Measurements from ENCODE around the gene ASB11.
"Not testable (repeated sequence)": the region's sequence is repeated elsewhere in the genome, so short reads cannot be mapped to it uniquely, and the experiment has no call there.

Gene ASB11

DNA sequence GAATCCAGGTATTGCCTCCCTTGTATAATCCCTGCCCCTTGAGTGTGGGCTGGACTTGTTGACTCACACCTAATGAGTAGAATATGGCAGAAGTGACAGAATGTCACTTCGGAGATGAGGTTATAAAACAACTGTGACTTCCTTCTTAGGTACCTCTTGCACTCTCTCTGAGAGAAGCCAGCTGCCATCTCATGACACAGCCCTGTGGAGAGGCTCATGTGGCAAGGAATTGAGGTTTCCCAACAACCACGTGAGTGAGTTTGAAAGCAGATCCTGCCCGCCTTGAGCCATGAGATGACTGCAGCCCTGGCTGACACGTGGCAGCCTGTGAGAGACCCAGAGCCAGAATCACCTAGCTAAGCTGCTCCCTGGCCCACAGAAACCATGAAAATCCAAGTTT lies 13.5 kb downstream of the ASB11 start:
- no peak for DNase-seq

DNA sequence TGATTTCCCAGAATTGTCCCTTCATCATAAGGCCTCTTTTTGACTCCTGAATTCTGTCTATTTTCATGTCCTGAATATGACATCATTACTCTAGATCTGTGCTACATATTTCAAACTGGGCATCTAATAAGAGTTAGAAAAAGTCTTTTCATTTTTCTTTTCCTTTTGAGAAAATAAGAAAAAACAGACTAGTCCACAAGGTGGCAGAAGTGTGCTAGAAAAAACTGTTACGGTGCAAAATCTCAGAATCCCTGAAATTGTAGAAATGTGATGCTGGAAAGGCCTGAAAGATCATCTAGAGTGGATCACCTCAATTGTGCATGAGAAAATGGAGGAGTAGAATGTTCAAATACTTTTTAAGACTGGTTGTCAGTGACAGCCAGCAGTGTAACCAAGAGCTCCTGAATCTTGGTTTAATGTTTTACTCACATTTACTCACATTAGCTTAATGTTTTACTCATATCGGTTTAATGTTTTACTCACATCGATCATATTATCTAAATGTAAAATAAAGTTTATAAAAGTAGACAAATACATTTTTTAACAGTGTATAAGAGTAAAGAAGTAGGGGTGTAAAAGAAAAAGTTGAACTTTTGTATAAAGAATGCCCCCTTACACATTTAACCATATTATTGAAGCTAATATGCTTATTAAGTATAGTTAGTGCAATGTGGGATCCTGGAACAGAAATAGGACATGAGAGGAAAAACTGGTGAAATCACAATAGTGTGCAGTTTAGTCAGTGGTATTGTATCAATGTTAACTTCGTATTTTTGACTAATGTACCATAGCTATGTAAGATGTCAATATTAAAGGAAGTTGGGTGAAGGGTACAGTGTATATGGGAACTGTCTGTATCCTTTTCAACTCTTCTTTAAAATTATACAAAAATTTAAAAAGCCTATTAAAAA lies 15.2 kb downstream of the ASB11 start:
- DNase-seq, result no peak

DNA sequence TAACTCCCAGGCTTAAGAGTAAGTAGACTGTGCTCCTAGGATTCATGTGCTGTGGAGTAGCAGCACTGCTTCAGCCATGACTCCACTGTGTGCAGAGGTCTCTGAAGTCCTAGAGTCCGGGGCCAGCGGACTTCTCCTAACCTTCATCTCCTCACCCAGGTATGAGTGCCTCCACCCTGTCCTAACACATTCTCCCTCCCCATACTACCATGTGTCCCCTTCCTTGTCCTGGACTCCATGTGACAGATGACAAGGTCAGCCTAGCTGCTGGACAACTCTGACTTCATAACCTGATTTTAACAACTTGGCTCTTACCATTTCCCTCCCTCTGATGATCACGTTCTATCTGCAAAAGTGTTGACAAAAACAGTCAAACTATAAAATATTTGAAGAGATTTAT lies 16.7 kb downstream of the ASB11 start:
- DNase-seq, result no peak

DNA sequence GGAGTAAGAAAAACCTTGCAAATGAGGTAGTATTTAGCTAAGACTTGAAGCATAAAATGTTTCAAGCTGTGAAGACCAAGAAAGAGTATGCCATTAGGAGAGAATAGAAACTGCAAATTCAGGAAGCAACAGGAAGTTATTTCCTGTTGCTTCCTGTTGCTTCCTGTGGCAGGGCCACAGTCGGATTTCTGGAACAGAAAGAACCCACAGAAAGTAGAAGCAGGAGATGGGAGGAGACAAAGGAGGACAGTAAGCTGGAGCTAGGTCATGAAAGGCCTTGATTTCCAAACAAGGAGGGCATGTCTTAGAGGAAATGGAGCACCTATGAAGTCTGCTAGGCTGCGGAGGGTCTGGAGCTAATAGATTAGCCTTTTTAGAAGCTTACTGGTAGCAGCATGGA lies 17.2 kb downstream of the ASB11 start:
- DNase-seq, result no peak

DNA sequence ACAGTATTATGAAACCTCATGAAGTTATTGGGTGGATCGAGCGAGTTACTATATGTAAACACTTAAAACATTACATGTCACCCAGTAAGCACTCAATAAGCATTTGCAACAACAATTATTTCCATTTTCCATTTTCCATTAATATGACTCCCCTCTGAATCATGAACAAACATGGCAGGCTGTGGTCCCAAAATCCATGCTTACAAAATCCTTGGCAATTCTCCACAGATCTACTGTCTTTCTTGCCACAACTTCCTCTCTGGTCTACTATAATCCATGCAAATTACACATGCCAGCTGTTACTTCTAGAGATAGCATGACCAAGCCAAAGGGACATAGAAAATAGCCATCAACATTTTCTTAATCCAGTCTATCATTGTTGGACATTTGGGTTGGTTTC lies 22.0 kb downstream of the ASB11 start:
- no peak for DNase-seq

DNA sequence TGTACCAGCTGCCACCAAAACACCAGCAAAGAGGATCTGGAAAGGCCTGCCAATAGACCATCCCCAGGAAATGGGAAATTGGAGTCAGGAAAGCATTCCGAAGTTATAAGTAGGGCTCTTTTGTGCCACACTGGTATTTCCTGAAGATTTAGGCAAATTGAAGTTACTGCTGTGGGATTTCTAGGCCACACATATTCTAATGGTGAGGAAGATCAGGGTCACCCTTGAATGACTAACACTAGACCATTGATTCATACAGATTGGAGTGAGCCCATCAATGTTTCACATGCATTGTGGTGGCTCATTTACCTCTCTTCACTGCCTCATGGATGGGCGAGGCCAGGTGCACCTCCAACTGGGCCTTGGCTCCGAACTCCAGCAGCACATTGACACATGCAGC lies 22.6 kb downstream of the ASB11 start:
- DNase-seq, result no peak

DNA sequence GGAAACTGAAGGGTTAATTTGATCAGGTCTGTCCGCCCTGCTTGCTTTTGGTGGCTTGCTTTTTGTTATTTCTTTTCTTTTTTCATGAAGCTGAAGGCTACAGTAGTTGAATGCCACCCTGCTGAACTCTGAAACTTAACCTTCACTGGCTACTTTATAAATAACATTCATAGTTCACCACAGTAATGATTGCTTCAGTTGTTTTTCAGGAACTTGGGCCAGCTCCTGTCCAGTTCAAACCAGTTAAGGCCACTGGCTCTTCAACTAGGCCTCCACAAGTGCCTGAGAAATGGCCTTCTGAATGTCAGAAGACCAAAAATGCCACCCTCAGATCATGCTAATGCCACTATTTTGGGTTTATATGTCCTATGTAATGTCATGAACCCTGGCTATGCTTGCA lies 37.8 kb downstream of the ASB11 start:
- no peak for DNase-seq

DNA sequence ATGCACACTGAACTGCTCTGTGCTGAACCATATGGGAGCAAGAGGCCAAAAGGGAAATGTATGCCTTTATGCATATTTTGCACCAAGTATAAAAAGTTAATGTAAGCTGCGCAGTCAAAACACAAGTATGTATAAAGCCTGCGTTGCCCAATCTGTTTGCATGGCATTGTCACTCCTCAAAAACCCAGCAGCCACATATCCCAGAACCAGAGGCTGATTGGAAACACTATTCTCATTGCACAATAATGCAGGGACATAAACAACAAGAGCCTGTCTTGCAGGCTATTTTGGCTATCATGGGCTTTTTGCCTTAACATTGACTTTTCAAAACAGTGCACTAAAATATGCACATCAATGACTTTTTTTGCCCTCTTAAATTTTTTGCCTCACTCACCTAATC lies 40.5 kb downstream of the ASB11 start:
- no peak for DNase-seq

DNA sequence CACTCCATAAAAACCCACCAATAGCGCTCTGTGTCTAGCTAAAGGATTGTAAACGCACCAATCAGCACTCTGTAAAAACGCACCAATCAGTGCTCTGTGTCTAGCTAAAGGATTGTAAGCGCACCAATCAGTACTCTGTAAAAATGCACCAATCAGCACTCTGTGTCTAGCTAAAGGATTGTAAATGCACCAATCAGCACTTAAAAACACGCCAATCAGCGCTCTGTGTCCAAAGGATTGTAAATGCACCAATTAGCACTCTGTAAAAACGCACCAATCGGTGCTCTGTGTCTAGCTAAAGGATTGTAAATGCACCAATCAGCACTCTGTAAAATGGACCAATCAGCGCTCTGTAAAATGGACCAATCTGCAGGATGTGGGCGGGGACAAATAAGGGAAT lies 42.2 kb downstream of the ASB11 start:
- not testable (repeated sequence) for DNase-seq

DNA sequence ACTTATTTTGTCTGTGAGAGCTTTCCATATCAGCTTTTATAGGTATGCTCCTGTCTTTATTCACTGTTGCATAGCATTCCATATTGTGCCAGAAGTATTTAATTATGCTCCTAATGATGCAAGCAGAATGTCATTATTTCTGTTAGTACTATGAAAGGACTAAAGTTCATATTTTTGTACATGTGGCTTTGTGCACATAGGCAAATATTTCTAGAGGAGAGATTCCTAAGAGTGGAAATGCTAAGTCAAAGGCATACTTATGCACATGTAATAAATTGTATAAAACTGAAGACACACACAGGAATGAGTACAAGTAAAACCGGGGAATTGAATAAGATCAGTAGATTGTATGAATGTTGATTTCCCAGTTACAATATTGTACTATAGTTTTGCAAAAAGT lies 43.7 kb downstream of the ASB11 start:
- DNase-seq, result no peak

DNA sequence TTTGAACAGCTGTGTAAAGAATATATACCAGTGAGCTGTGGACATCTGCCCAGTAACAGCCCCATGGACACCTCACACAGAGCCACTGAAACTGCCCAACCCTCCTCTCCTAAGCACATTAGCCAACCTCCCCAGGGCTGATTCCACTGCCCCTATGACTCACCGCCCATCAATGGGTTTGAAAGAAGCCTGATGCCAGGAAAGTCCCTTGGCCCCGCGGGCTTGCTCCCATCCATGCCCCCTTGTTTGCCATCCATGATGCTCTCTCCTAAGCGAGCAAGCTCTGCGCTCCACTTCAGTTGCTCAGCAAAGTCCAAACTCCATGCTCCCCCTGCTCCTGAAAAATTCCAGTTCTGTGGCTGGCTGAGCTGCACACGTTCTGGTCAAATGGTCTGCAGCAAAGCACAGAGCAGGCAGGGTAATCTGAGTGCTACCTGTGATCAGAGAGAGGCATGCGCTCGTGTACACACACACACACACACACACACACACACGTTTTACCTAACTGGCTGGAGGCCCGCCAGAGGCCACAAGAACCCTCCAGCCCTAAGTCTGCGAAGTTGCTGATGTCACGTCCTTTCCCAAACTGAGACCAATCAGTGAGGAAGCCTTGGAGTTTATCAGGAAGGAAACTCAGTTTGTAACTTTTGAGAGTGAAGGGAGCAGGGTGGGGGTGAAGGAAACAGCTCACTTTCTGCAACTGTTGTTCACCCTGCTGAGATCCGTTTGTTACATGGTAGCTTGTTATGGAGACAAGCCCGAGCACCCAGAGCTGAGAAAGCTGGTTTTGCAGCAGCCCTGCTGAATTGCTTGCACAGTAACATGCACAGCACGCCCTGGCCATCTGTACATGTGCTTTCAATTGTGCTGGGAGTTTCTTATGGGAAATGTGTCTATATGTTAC lies 45.6 kb downstream of the ASB11 start, which contains the start of gene ASB9:
ASB9 (minus strand) TSS at position 466 of the 904 bp plus-strand sequence; CDS start at position 257, 209 bp downstream.
- DNase-seq, result peak; percentile 33

DNA sequence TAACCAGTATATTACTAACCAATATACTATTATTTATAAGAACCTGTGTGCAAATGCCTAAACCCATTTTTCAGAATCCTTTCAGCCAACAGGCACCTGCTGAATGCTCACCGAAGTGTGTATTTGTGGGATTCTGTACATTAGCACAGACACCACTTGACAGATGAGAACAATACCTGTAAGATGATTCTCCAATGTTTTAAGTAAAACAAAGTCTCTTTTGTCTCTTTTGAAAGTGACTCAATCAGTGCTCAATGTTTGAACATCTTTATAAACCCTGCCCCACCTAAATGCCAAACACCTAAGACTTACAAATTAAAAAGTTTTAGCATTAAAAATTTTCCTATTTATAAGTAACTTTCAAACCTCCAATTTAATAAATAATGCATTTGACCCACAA lies 46.3 kb downstream of the ASB11 start:
- DNase-seq, result no peak

DNA sequence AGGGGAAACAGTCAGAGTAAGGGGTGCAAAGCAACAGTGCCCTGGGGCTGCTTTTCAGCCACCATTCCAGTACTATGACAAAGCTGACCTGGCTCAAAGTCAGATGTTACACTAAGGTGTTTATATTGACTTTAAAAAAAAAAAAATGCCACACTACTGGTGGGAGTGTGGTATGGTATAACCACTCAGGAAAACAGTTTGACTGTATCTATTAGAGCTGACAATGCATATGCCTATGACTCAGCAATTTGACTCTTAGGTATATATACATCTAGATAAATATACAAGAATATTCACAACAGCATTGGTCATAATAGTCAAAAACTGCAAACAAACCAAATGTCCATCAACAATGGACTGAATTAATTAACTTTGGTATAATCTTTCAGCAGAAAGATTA lies 60.6 kb downstream of the ASB11 start:
- no peak for DNase-seq

DNA sequence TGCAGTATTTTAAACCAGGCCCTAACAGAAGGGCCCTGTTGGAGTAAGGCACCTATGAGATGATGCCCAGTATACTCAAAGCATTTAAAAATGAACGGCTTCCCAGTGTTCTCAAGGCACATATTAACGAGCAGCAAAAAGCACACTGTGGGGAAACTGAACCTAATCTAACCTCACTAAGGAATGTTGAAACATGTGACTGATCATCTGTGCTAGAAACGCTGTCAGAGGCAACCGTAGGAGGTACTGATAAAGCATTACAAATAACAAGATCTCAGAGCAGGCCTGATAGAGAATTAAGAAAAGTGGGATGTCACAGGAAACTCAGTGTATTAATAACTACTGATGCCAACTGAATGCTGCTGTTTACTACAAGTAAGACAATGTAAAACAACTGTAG lies 69.5 kb downstream of the ASB11 start:
- no peak for DNase-seq

DNA sequence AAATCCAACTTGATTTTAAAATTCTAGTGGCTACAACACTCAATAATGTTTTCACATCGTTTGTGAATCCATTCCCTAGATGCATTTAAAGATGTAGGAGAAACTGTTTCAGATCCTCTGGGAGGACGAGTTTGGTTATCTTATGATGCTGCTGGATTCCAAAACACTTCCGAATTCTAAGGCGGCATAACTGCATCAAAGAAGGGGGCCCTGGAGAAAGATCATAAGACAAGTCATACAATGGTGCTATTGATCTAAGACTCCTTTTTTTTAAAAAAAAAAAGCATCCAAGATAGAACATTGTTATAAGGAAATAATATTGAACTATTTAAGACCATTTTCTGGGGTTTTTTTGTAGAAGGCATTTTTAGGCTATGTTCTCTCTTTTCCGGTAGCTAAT lies 71.0 kb downstream of the ASB11 start:
- DNase-seq, result no peak

DNA sequence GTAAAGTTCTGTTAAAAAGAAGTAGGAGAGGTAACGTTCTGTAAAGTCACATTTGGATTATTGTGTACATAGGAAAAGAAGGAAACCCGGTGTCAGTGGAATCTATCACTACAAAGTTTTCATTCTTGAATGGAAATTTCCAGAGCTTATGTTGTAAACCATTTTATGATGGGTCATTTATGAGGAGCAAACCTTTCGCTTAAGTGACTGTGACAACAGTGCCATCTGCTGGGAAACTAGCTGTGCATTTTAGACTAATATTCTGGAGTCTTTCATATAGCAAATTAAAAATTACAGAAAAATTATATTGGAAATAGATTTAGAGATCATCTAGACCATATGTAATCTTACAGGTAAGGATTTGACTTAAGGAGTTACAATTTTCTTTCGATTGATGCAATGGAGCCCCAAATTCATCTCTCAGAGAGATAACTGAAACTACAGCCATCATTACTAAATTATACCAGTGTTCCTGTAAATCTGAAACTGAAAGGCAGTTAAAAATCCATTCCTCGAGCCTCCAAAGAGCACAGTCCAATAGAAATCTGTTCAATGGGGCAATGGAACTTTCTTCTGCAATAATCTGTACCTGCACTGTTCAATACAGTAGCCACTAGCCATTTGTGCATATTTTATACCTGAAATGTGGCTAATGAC lies 72.4 kb downstream of the ASB11 start:
- peak; percentile 56 for DNase-seq

DNA sequence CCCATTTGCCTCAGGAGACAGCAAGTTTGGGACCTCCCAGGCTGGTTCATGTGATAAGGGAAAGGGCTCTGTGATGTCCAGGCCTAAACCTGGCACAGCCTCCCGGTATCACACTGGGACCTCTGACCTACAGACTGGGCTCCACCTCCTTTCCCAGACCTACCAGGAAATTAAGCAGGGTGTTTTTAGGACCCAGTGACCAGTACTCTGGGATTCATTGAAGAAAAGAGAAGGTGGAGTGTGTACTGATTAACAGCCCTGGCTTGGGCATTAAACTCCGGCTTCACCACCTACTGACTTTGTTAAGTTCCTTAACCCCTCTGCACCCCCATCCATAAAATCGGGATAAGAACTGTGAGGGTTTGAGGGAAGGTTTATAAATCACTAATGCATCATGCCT lies 74.1 kb downstream of the ASB11 start:
- DNase-seq, result no peak

DNA sequence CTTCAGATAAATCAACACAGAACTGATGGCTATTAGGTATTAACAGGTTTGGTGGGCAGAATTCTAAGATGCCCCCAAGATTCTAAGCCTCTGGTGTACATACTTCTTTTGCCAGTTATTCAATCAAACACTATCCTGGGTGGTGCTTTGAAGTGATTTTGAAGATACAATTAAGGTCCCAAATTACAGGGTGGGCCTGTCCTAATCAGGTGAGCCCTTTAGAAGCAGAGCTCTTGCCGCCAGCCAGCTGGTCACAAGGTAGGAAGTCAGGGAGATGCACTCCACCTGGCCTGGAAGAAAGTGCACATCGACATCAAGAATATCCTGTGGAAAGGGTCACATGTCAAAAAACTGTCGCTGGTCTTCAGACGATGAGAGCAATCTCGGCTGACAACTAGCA lies 75.0 kb downstream of the ASB11 start:
- no peak for DNase-seq

DNA sequence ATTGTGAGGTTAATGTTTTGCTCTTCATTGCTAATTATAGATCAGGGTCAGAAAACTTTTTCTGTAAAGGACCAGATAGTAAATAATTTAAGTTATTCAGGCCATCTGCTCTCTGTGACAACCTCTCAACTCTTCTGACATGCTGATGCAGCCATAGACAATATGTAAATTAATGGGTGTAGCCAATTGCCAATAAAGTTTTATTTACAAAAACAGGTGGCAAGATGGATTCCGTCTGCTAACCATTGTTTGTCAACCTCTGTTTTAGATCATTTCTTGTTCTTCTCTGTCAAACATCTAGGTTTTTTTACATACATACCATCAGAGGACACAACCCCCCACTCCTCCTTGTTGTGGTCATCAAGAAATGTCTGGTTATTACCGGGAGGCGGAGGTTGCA lies 79.3 kb downstream of the ASB11 start:
- no peak for DNase-seq

DNA sequence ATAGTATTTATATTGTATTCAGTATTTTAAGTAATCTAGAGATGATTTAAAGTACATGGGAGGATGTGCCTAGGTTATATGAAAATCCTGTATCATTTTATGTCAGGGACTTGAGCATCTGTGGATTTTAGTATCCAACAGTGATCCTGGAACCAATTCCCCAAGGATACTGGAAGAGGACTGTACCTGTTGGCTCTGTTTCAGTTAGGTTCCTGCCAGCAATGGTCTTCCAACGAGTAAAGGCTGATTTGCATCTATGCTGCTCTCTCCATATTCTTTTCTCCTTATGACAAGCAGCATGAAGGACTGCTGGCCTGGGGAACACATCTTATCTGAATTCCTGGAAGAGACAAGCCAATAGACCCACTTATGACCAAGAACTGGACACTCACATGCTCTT lies 80.4 kb downstream of the ASB11 start:
- DNase-seq, result no peak

DNA sequence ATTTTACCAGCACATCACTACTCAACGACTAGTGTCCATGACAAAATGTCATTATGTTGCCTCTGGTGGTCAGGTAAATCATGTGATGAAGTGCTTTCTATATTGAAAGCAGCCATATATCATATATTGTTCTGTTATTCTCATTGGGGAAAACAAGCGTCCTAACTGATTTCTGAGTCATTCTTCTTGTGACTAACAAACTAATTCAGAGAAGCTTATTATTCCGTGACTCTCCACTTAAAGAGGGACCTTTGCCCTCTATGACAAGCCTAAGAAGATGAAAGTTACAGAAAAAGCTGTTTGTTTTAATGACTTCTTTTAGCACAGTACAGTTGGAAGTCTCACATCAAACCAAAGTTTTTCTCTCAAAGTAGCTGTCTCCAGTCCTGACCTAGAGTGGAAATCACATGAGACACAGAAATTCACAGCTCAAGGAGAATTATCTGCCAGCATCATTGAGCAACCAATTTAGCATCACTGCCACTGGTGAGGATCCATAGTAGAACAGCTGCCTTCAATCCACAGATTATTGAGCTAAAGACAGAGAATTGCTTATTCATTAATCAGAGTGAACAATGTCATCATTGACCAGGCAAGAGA lies 81.9 kb downstream of the ASB11 start:
- no peak for DNase-seq
